Dendritic cell treated with granulocyte-macrophage colony-stimulating factor and Interleukin-4, amounts not matched to agents 40 ng/mL and 50 ng/mL, for 4 days (primary cell): ENCODE data around the gene ATCAY.
"Not testable (repeated sequence)": the region's sequence is repeated elsewhere in the genome, so short reads cannot be mapped to it uniquely, and the experiment has no call there.

Experiments used
- H3K27ac Mint-ChIP-seq: one replicate; pipeline ENCODE4 v1.8.0; 2022; ENCODE audit warnings: mild to moderate bottlenecking, mixed read lengths
- H3K27me3 Mint-ChIP-seq: one replicate; pipeline ENCODE4 v1.8.0; 2022; ENCODE audit warnings: mild to moderate bottlenecking, mixed read lengths
- H3K36me3 Mint-ChIP-seq: one replicate; pipeline ENCODE4 v1.8.0; 2022; ENCODE audit warnings: low read depth, mixed read lengths
- H3K4me1 Mint-ChIP-seq: one replicate; pipeline ENCODE4 v1.8.0; 2022; ENCODE audit warnings: low read depth, mixed read lengths
- H3K4me3 Mint-ChIP-seq: one replicate; pipeline ENCODE4 v1.8.0; 2022; ENCODE audit warnings: mild to moderate bottlenecking, moderate library complexity, mixed read lengths
- H3K9me3 Mint-ChIP-seq: one replicate; pipeline ENCODE4 v1.8.0; 2022; ENCODE audit warnings: mixed read lengths
- intact Hi-C: fragments of 100-400 bp; cut with micrococcal nuclease; formaldehyde crosslinking; loops from one replicate; pipeline ENCODE4 v1.15.0; 2022

Gene ATCAY

GRCh38 chr19:3936506-3937442 lies 56.3 kb downstream of the ATCAY start:
- no peak overlapping the region for H3K4me3 Mint-ChIP-seq
- no peaks in the 10 kb centered on the region for H3K9me3 Mint-ChIP-seq
- peaks cover 39% of the 10 kb centered on the region for H3K27me3 Mint-ChIP-seq
- intact Hi-C loops = no loop called here
- no peaks in the 10 kb centered on the region for H3K36me3 Mint-ChIP-seq
- H3K27ac Mint-ChIP-seq = no peak overlapping the region
- no peaks in the 10 kb centered on the region for H3K4me1 Mint-ChIP-seq

DNA sequence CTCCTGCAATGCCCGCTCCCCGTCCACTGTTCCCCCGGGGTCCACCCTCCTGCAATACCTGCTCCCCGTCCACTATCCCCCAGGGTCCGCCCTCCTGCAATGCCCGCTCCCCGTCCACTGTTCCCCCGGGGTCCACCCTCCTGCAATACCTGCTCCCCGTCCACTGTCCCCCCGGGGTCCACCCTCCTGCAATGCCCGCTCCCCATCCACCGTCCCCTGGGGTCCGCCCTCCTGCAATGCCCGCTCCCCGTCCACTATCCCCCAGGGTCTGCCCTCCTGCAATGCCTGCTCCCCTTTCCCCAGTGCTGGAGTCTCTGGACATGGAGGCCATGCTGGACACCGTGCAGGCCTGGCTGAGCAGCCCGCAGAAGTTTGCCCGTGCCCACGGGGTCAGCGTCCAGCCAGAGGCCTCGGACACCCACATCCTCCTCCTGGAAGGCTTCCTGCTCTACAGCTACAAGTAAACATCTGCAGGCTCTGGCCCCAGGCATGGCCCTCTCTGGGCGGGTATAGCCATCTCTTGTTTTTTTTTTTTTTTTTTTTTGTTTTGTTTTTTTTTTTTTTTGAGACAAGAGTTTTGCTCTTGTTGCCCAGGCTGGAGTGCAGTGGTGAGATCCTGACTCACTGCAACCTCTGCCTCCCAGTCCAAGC lies 57.9 kb downstream of the ATCAY start:
- H3K27me3 Mint-ChIP-seq = peaks cover 26% of the 10 kb centered on the region

DNA sequence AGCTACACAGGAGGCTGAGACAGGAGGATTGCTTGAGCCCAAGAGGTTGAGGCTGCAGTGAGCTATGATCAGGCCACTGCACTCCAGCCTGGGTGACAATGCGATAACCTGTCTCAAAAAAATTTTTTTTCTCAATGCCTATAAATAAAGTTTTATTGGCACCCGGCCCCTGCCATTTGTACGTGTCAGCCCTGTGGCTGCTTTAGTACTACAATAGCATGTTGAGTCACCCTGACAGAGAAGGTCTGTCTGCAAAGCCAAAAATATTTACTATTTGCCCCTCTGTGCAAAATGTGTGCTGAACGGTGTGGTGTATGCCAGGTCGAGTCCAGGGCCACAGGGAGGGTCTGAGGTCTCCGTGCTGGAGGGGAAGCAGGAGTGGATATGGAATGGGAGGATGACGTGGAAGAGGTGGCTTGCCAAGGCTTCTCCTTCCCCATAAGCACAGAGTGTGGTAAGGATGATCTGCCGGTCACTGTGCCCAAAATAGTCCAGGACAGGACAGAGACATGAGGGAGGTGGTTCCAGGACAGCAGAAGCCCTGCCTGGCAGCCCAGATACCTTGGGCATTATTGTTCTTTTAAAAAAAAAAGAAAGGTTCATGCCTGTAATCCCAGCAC lies 62.4 kb downstream of the ATCAY start:
- no peak overlapping the region for H3K27ac Mint-ChIP-seq
- peaks cover 9% of the 10 kb centered on the region for H3K4me1 Mint-ChIP-seq
- H3K36me3 Mint-ChIP-seq = no peaks in the 10 kb centered on the region
- H3K27me3 Mint-ChIP-seq = peaks cover 5% of the 10 kb centered on the region
- intact Hi-C loops = no loop called here
- H3K9me3 Mint-ChIP-seq = no peaks in the 10 kb centered on the region
- H3K4me3 Mint-ChIP-seq = no peak overlapping the region

More for the DNA sequence above, 57.9 kb downstream of the ATCAY start:
- H3K27ac Mint-ChIP-seq, H3K4me3 Mint-ChIP-seq, H3K9me3 Mint-ChIP-seq, H3K36me3 Mint-ChIP-seq, intact Hi-C loops, H3K4me1 Mint-ChIP-seq: not testable (repeated sequence)

DNA sequence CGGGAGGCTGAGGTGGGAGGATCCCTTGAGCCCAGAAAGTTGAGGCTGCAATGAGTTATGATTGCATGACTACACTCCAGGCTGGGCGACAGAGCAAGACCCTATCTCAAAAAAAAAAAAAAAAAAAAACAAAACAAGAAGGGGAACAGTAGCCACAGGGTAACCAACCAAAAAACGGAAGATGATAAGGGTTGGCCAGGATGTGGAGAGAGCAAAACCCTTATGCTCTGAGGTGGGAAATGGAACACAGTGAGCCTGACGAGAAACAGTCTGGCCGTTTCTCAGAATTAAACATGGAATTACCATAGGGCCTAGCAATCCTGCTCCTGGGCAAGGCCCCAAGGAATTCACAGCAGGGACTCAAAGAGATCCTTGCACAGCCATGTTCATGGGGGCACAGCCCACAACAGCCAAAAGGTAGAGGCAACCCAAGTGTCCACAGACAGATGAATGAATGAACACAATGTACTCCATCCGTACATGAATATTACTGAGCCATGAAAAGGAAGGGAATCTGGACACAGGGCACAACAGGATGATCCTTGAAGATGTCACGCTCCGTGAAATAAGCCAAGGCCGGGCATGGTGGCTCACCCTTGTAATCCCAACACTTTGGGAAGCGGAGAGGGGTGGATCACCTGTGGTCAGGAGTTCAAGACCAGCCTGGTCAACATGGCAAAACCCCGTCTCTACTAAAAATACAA lies 63.7 kb downstream of the ATCAY start:
- Mint-ChIP-seq H3K27me3 (peaks cover 5% of the 10 kb centered on the region), H3K4me1 (peaks cover 9% of the 10 kb centered on the region), H3K4me3 (no peak overlapping the region), H3K27ac (no peak overlapping the region), H3K36me3 (no peaks in the 10 kb centered on the region), H3K9me3 (no peaks in the 10 kb centered on the region)
- intact Hi-C loops = no loop called here

DNA sequence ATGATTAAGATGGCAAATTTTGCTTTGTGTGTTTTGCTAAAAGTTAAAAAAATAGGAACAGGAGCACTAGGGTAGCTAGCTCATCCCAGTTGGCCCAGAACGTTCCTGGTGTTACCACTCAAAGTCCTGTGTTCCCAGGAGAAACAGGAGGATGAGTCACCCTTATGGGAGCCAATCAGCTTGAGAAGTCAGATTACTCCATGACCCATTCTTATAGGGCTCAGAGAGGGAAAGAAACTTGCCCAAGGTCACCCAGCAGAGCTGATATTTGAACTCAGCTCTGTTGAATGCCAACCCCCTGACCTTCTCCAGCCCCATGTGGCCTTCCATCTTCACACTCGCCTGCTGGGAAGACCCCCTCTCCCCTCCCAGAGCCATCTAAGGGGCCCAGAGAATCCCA lies 65.4 kb downstream of the ATCAY start:
- no peak overlapping the region for H3K4me3 Mint-ChIP-seq
- H3K9me3 Mint-ChIP-seq = no peaks in the 10 kb centered on the region
- H3K27ac Mint-ChIP-seq = no peak overlapping the region
- intact Hi-C loops = no loop called here
- H3K27me3 Mint-ChIP-seq = peaks cover 5% of the 10 kb centered on the region
- H3K36me3 Mint-ChIP-seq = no peaks in the 10 kb centered on the region
- peaks cover 10% of the 10 kb centered on the region for H3K4me1 Mint-ChIP-seq

- intact Hi-C loops, H3K27ac Mint-ChIP-seq, H3K9me3 Mint-ChIP-seq, H3K36me3 Mint-ChIP-seq, H3K4me3 Mint-ChIP-seq: not testable (repeated sequence)
- H3K27me3 Mint-ChIP-seq = peaks cover 15% of the 10 kb centered on the region
- peaks cover 24% of the 10 kb centered on the region for H3K4me1 Mint-ChIP-seq
Observed at GRCh38 chr19:3947316-3947933, 66.9 kb downstream of the ATCAY start.

- Mint-ChIP-seq H3K9me3 (no peaks in the 10 kb centered on the region), H3K36me3 (no peaks in the 10 kb centered on the region), H3K27ac (no peak overlapping the region), H3K27me3 (peaks cover 15% of the 10 kb centered on the region), H3K4me3 (no peak overlapping the region), H3K4me1 (peaks cover 18% of the 10 kb centered on the region)
- intact Hi-C loops = no loop called here
Observed at GRCh38 chr19:3949294-3949693, 68.8 kb downstream of the ATCAY start.

DNA sequence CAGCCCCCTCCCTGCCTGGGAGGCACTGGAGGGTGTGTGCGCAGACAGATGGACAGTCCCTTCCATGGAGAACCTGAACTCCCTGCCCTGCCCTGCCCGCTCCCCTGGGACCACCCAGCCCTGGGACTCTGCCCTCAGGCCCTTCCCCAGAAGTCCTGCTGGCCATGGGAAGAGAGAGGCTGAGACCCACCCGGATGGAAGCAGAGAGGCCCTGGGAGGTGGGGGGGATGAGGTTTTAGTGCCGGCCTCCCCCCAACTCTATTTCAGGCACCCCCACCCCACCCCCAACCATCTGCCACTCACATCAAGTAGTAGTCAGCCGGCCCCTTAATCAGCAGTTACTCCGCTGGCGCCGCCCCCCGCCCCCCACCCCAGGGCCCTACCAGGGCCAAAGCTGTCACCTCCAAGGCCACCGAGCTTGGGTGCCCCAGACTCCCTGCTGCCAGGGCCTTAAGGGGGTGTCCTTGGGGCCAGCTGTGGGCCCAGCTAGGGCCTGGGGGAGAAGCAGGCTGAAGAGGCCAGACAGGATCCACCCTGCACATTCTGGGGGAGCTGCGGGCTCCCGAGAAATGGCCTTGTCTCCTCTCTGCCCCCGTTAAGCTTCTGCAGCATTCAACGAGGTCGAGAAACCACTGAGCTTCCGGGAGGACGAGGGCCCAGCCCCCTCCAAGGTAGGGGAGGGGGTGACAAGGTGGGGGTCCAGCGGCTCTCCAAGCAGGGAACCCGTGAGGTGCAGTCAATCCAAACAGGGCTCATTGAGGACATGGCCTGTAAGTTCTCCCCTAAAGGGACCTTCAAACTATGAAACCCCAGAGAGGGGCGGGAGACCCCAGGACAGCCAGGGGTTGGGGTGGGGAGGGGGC lies 69.7 kb downstream of the ATCAY start:
- peaks cover 15% of the 10 kb centered on the region for H3K27me3 Mint-ChIP-seq
- intact Hi-C loops = no loop called here
- no peaks in the 10 kb centered on the region for H3K9me3 Mint-ChIP-seq
- H3K4me1 Mint-ChIP-seq = peaks cover 15% of the 10 kb centered on the region
- H3K4me3 Mint-ChIP-seq = no peak overlapping the region
- H3K27ac Mint-ChIP-seq = no peak overlapping the region
- H3K36me3 Mint-ChIP-seq = no peaks in the 10 kb centered on the region

- Mint-ChIP-seq H3K9me3 (no peaks in the 10 kb centered on the region), H3K36me3 (peaks cover 8% of the 10 kb centered on the region), H3K4me1 (peaks cover 15% of the 10 kb centered on the region), H3K27me3 (peaks cover 15% of the 10 kb centered on the region), H3K27ac (peak overlapping the region; percentile 60), H3K4me3 (peak overlapping the region; percentile 60)
- intact Hi-C loops = no loop called here
Observed at GRCh38 chr19:3950871-3951861, 70.7 kb downstream of the ATCAY start.

GRCh38 chr19:3952755-3953276 lies 72.3 kb downstream of the ATCAY start:
- Mint-ChIP-seq H3K36me3 (peaks cover 24% of the 10 kb centered on the region), H3K4me1 (peaks cover 15% of the 10 kb centered on the region), H3K27me3 (peaks cover 13% of the 10 kb centered on the region)
- intact Hi-C loops, H3K4me3 Mint-ChIP-seq, H3K27ac Mint-ChIP-seq, H3K9me3 Mint-ChIP-seq: not testable (repeated sequence)

DNA sequence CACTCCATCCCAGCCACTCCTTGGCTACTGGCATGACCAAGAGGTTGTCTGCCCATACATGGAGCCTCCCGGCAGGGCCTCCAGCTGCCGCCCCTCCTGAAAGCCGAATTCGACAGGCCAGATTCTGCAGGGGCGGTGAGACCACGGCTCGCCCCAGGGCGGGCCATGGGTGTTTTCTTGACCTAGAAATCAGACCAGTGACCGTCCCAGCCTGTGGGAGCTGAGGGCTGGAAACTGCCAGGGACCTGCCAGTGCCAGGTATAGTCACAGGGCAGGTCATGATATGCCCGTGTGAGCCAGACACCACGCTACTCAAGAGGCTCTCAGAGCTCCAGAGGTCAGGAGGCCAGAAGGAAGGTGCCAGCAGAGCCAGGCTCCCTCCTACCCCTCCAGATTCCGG lies 73.6 kb downstream of the ATCAY start:
- H3K4me3 Mint-ChIP-seq = no peak overlapping the region
- intact Hi-C loops = no loop called here
- H3K36me3 Mint-ChIP-seq = peaks cover 37% of the 10 kb centered on the region
- no peak overlapping the region for H3K27ac Mint-ChIP-seq
- peaks cover 13% of the 10 kb centered on the region for H3K27me3 Mint-ChIP-seq
- H3K9me3 Mint-ChIP-seq = no peaks in the 10 kb centered on the region
- peaks cover 15% of the 10 kb centered on the region for H3K4me1 Mint-ChIP-seq

- intact Hi-C loops, H3K9me3 Mint-ChIP-seq, H3K4me3 Mint-ChIP-seq, H3K27ac Mint-ChIP-seq: not testable (repeated sequence)
- peaks cover 49% of the 10 kb centered on the region for H3K36me3 Mint-ChIP-seq
- peaks cover 15% of the 10 kb centered on the region for H3K4me1 Mint-ChIP-seq
- peaks cover 13% of the 10 kb centered on the region for H3K27me3 Mint-ChIP-seq
Observed at GRCh38 chr19:3955276-3955675, 74.8 kb downstream of the ATCAY start.
